Measurements from ENCODE around the gene TLCD5. TPM values are rescaled to one million over a fixed set of nuclear protein-coding genes. Genes with fewer than 3 reads are reported as not detected.
A peak's percentile ranks its signal among the peaks of the same experiment; 100 is the strongest.

TLCD5 gene
- total RNA-seq, 1 donor from 2014 or later = 16.6 TPM

DNA sequence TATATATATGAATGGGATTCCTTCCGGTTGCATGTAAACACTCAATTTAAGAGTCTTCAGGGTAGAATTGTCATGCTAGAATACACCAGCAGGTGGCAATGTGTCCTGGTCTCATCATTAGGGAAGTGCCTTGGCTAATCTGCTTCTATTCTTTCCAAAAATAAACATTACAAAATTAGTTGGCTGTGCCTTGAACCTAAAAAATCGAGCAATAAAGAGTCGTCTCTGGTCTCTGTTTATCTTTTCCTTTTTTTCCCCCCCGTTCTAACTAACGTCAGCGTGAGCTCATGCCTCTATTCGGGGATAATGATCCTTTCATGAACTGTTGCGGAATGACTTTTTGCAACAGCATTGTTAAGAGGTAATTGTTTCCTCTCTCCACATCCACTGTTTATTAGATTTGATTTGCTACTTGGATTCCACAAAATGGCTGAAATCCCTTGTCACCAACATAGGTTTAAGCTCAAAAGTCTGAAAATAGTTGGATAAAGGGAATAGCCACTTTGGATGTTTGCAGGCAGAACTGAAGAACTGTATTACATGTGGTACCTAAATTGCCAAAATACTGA, 9.9 kb downstream of the TLCD5 start:
- DNase-seq (ENCODE audit: low spot score) = no peak
- intact Hi-C loops (cut with DNase I) = loop anchor here (5.0 kb wide), 2 partner anchors 152 to 212 kb away; no protein-coding TSS in a partner anchor

DNA sequence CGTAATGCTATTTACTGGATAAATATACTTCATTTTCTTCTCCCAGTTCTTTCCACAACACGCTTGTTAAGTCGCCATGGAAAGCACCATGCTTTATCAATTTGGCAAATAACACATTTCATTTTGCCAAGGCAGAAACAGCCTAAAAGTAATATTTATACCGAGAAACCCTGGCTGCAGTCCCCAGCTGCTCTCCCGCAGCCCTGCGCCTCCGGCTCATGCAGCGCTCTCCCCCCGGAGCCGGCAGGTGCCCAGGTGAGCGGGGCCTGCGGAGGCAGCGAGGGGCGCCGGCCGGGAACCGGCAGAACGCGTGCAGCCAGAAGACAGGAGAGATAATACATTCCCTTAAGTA, 10.4 kb downstream of the TLCD5 start:
- intact Hi-C loops (cut with DNase I) = loop anchor here (5.0 kb wide), 2 partner anchors 152 to 212 kb away; no protein-coding TSS in a partner anchor
- DNase-seq (ENCODE audit: low spot score) = no peak

- intact Hi-C loops (cut with DNase I) = loop anchor here (1.0 to 5.0 kb wide), 4 partner anchors 68 to 211 kb away; no protein-coding TSS in a partner anchor
- peak; percentile 96 for DNase-seq (ENCODE audit: low spot score)
Observed at GRCh38 chr11:120335908-120336640, 11.0 kb downstream of the TLCD5 start, which contains the start of gene ARHGEF12. Gene ARHGEF12, plus strand, starts transcription at chr11:120336413. Its CDS starts 831 bp downstream, at chr11:120337244.

- intact Hi-C loops (cut with DNase I) = loop anchor here (1.0 to 5.0 kb wide), 5 partner anchors 65 to 211 kb away; no protein-coding TSS in a partner anchor
- DNase-seq (ENCODE audit: low spot score) = no peak
Observed at GRCh38 chr11:120336641-120337354, 11.7 kb downstream of the TLCD5 start.

DNA sequence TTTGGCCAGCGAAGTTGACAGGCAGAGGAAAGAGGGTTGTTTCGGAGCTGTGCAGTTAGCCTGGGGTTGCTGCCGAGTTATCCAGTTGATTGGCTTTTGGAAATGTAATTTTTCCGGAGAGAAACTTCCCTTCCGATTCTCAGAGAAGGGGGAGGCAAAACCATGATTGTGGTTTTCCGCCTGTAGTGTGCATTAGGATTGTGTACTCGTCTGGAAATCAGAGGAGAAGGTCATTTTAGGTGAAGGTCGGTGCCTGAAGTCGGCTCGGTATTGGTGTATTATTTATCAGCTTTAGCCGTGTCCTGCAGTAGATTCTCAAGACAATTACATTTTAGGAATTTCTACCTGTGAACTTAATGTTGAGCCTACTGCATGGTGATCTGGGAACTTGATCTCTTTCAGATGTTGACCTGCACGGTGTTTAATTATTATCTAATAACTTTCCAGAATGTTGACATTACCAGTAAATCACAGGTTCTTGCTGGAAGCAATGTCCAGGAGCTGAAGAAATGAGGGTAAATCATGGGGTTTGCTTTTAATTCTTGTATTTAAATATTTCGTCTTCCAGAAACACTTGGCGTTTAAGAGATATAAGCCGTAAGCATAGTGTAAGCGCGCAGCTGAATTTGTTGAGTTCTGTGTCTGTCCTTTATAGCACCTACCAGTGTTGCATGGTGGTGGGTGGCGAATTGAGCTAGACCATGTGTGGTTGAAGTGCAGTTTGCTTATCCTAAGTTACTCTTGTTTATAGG, 12.4 kb downstream of the TLCD5 start:
- no peak for DNase-seq (ENCODE audit: low spot score)
- intact Hi-C loops (cut with DNase I) = loop anchor here (1.0 to 5.0 kb wide), 4 partner anchors 64 to 210 kb away; no protein-coding TSS in a partner anchor

DNA sequence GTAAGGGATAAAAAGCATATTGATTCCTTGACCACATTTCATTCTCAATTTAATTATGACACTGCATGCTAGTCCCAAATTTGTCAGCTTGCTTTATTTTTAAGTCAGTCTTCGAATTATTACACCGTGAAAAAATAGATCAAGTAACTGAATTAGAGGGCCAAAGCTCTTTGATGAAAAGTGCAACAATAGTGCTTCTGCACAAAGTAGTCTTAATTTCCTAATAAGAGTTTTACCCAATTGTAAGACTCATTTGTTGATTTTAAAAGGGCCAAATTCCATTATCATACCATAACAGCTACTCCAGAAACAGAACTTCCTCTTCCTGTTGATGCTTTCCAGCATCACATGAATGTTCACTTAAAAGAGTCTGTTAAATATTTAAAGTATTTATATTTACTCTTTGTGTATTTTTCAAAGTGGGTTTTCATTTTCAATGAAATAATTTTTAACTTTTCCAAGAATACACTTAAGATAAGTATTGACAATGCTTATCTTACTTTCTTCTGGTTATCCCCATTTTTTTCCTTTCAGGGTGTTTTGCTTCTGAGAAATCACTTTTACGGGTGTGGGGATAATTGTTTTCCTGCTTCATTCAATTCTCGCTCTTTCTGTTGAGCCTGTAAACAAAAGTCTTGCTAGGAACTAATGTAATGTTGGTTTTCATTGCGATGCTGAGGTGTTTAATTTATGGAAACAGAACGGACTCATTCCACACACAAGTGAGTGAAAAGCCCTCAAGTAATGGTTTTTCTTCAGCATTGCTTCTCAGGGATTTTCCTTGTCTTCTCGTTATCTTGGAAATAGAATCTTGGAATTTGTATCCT, 13.2 kb downstream of the TLCD5 start:
- no peak for DNase-seq (ENCODE audit: low spot score)
- intact Hi-C loops (cut with DNase I) = loop anchor here (5.0 kb wide), 2 partner anchors 149 to 209 kb away; no protein-coding TSS in a partner anchor

DNA sequence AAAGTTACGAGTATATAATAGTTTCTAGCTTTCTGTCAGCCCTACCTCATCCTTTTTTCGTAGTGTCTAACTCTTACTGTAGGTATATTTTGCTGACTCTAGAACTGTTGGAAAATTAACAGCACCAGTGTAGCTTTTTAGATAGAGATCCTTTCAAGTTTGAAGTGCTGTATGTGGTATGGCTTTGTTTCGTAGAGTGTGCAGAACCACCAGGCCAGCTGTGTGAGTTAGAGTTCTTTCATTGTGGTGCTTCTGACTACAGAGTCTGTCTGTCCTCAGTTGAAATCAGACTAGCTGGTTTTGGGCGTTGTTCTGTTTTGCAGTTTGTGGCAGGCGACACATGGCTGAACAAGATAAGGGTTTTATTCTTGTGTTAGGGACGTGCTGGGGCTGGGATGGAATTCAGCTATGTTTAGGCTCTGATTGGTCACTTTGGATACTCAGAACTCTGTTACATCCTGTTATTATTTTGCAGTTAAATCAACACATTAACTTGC, 14.3 kb downstream of the TLCD5 start:
- intact Hi-C loops (cut with DNase I) = loop anchor here (5.0 kb wide), 2 partner anchors 148 to 208 kb away; no protein-coding TSS in a partner anchor
- no peak for DNase-seq (ENCODE audit: low spot score)

DNA sequence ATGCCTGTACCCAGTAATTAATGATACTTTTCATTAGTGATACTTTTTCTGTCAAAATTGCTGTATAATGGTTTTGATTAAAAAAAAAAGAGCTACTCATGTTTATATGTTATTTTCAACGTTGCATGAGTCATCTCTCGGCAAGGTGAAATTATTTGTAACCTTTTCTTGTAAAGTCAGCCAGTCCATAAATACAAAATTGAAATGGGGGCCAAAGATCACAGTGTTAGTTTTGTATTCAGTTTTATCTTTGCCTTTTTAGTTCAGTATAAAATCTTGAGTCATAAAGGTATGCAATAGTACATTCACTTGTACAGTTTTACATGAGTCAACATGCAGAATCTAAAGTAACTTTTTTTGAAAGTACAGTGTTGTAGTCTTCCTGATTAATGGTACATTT, 15.4 kb downstream of the TLCD5 start:
- intact Hi-C loops (cut with DNase I) = no loop called here
- no peak for DNase-seq (ENCODE audit: low spot score)

- no peak for DNase-seq (ENCODE audit: low spot score)
- intact Hi-C loops (cut with DNase I) = no loop called here
Observed at GRCh38 chr11:120342226-120342625, 17.1 kb downstream of the TLCD5 start.

GRCh38 chr11:120342678-120343077, 17.6 kb downstream of the TLCD5 start:
- intact Hi-C loops (cut with DNase I) = no loop called here
- DNase-seq (ENCODE audit: low spot score) = no peak

DNA sequence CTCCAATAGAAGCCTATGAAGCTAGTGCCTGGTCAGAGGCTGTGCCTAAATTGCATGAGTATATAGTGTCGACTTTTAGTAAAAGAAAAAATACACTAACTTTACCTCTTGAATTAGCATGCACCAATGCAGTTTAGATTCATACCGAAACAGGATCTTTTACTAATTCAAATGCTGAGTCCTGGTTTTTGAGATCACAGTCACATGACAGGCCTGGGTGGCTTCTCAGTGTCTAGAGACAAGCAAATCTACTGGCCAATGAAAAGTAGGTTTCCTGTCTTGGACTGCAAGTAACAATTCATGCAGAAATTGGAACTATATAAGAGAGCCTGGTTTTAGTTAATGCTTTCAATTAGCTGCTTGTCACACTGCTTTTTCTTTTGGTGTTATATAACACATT, 18.3 kb downstream of the TLCD5 start:
- intact Hi-C loops (cut with DNase I) = no loop called here
- DNase-seq (ENCODE audit: low spot score) = no peak

- intact Hi-C loops (cut with DNase I) = no loop called here
- DNase-seq (ENCODE audit: low spot score) = no peak
Observed at GRCh38 chr11:120344302-120345004, 19.4 kb downstream of the TLCD5 start.

- DNase-seq (ENCODE audit: low spot score) = no peak
- intact Hi-C loops (cut with DNase I) = no loop called here
Observed at GRCh38 chr11:120346233-120346632, 21.1 kb downstream of the TLCD5 start.

DNA sequence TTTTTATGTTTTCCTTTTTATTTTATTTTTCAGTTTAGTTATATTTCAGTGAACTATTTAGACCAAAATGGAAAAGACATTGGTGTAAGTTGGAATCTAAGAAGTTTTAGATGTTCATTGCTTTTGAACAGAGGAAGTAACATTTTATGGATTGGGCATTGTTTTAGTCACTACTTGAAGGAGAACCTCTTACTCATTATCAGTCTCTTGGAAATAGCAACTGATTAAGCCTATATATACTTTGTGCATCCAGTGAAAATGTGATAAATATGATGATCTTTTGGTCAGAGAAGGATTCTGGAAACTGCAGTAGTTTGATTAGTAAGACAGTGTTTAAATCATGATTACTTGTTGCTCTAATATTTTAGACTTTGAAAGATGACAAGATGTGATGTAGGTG, 25.5 kb downstream of the TLCD5 start:
- intact Hi-C loops (cut with DNase I) = no loop called here
- no peak for DNase-seq (ENCODE audit: low spot score)

DNA sequence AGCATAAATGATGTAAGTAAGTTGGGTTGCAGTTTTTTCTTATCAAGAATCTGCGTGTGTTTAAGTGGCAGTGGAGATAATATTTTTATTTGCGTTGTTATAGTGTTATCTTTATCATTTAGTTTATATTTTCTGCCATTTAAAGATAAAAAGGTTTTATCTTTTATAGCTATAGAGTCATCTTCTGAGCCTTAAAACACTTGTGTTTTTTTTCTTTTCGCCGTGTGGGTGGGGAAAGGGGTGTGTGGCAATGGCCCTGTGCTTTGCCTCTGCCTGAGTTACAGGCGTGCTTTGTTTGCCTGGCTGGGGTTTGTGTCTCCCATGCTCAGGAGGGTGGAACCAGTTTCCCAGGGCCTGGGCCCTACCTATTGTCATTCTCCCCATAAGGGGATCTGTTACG, 27.3 kb downstream of the TLCD5 start:
- DNase-seq (ENCODE audit: low spot score) = no peak
- intact Hi-C loops (cut with DNase I) = no loop called here

GRCh38 chr11:120354068-120354467, 29.0 kb downstream of the TLCD5 start:
- DNase-seq (ENCODE audit: low spot score) = no peak
- intact Hi-C loops (cut with DNase I) = no loop called here

DNA sequence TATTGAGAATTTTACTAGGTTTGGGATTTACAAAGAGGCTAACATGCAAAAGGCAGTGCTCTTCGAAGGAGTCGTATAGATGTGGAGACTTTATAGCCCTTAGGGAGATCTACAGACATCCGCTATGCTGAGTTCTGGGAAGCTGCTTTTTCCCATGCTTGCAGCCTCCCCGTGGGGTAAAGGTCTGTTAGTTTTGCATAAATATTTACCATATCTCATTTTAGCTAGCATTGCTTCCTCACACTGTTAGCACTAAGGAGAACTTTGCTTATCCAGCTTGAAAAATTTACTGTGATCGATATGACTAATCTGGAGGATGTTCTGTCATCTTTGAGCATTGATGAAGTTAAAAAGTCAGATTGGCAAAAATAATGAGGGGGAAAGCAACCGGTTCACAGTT, 29.7 kb downstream of the TLCD5 start:
- intact Hi-C loops (cut with DNase I) = no loop called here

GRCh38 chr11:120357620-120358019, 32.5 kb downstream of the TLCD5 start:
- no peak for DNase-seq (ENCODE audit: low spot score)
- intact Hi-C loops (cut with DNase I) = no loop called here

More for the DNA sequence above, 29.7 kb downstream of the TLCD5 start:
- DNase-seq (ENCODE audit: low spot score) = no peak
